Left hindlimb (tissue), 1 donor: ENCODE measurements around the gene PNMA8B.
A peak's percentile ranks its signal among the peaks of the same experiment; 100 is the strongest.

Source experiments
- DNase-seq: peaks from one replicate; pipeline ENCODE4 v3.0.0-alpha.2; 2018

Gene PNMA8B

DNA sequence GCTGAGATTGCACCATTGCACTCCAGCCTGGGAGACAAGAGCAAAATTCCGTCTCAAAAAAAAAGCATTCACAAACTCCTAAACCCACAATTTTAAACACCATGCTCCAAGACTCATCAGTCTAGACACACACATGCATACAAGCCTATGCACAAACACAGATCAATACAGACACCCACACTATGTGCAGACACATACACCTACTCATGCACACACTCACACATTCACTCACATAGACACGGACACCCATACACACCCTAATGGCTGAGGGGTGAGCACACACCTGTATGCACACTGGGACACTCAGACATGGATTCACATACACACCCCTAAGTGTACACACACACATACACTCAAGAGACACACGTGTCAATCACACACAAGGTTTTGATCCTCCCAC, 9.3 kb downstream of the PNMA8B start:
- DNase-seq = no peak

DNA sequence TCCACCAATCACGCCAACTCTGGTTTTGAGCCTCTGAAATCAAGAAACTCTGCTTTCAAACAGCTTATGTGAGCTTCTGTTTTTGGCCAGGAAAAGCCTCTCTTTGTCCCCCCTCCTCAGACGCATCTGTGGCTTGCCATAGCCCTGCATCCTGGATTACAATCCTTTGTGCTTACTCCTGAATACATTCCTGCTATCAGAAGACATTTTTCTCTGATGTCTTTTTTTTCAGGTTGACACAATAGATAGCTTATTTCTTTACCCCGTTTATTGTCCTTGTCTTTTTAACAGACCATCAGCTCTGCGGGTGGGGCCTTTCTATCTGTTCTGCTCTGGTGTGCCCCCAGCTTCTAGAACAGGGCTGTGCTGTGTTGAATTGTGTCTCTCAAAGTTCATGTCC, 11.0 kb downstream of the PNMA8B start:
- no peak for DNase-seq

DNA sequence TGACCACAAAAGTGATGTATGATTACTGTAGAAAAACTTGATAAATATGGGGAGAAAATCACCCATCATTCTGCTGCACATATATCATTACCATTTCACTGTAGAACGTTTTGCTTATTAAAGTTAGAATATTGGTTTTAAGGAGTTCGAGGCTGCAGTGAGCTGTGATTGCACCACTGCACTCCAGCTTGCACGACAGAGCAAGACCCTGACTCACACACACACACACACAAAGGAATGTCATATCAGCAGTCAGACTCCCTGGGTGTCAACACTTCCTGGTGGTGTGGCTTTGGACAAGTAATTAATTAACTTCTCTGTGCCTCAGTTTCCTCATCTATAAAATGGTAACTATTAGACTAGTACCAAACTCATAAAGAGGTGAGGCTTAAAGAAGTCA, 13.0 kb downstream of the PNMA8B start:
- no peak for DNase-seq

- DNase-seq = peak; percentile 76
Observed at GRCh38 chr19:46481947-46482346, 13.7 kb downstream of the PNMA8B start.

DNA sequence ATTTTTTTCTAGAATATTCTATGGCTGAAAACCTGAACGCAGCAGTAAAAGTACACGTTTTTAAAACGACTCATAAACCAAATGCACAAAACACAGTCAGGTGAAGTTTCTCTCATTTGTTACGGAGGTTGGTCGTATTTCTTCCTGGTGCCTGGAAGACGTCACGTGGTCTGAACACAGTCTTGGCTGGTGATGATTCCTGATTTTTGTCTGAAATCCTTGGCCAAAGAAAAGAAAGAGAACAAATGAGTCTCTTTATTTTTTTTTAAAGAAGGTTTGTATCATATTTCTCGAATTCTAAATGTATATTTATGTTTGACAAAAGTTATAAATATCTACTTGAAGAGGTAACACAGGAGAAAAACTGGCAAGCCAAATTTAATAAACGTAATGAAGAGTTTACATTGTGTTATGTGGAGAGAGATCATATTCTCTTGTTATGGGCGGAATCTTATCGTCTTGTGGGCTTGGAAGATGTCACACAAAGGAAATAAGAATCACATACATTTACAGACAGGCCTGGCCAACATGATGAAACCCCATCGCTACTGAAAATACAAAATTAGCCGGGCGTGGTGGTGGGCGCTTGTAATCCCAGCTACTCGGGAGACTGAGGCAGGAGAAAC, 14.3 kb downstream of the PNMA8B start:
- no peak for DNase-seq

DNA sequence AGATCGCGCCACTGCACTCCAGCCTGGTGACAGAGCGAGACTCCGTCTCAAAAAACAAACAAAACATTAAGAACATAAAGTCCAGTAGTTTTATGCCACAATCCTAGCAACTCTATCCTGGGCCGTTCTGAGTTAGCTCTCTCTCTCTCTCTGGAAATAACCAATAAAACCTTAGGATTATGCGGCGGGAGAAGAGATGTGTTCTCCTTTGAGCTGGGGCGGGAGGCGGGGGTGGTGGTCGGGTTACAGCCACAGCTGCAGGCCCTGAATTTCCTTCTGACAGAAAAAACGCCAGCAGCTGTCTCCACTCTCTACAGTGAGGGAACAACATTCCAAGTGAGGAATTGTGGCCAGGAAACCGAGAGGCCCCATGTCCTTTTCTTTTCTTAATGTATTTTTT, 15.3 kb downstream of the PNMA8B start:
- DNase-seq = peak; percentile 95

- peak; percentile 73 for DNase-seq
Observed at GRCh38 chr19:46478356-46478986, 17.2 kb downstream of the PNMA8B start.

GRCh38 chr19:46475986-46476385, 19.7 kb downstream of the PNMA8B start:
- DNase-seq = no peak

- DNase-seq = no peak
Observed at GRCh38 chr19:46474211-46474610, 21.5 kb downstream of the PNMA8B start.

DNA sequence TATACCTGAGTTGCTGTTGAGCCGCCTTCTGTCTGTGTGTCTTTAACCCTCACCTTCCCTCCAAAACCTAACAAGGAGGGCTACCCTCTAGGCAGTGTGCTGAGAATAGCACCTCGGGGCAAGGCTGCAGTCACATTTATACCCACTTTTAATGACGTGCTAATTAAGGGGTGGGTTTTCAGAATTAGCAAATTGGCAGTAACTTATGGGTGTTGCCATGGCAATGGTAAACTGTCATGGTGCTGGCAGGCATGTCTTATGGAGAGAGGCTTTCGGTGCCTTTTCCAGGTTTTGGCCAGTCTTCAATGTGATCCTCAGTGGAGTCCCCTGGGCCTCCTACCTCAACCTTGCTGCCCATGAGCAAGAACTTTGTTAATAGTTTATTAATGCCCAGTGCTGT, 23.1 kb downstream of the PNMA8B start:
- peak; percentile 17 for DNase-seq

DNA sequence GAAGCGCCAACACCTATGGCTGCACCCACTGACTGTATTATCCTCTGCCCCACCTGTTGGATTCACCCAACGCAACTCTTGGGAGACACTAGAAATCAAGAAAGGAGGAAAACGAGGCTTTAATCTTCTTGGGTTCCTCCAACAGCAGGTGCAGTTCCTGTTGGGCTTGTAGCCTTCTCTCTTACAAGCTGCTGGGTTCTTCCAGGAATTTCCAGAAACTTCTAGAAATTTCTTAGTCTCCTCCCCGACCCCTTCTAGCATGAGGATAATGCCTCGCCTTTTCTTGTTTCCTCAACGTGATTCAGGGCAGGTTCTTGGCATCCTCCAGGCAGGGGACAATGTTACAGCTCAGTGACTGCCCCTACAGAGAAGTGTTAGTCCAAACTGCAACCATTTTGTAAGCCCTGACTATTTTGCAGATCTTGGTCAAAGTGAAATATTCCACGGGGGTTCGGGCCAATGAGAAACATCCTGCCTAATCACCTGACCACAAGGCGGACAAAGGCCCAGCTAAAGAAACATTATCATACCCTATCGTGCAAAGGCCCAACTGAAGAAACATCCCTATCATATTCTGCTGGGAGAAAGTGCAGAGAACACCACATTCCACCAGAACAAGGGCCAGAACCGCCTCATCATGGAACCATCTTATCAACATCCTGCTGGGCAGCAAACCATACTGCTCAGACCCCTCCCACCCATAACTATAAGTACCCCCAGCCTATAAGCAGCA, 23.7 kb downstream of the PNMA8B start:
- DNase-seq = peak; percentile 18

DNA sequence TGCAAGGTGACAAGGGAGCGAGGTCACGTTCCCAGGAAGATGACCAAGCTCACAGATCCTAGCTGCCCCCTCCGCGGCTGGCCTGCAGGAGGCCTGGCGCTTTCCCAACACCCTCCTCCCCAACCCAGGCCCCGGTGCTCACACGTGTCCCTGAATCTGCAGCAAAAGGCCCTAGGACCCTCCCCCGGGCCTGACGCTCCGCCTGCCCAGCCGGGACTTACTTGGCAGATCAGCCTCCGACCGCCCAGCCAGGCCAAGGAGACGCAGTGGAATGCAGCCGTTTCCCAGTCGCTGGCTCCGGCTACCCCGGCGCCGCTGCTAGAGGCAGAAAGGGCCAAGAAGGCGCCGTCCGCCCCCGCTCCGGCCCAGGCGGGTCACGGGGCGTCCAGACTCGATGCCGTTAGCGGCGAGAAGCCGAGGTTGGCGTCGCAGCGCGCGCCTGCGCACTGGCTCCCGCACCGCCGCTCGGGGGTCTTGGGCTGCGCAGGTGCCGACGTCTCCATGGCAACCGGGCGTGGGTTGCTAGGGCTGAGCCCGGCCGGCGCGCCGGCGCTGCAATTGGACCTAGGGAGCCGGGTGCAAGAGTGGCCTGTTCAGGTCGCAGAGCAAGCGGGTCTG, 24.4 kb downstream of the PNMA8B start, which contains the start of gene PNMA8A:
TSS of gene PNMA8A (minus strand) at position 448 of the 618 bp plus-strand sequence. CDS start 528 bp downstream, outside the sequence.
- DNase-seq = peak; percentile 92

DNA sequence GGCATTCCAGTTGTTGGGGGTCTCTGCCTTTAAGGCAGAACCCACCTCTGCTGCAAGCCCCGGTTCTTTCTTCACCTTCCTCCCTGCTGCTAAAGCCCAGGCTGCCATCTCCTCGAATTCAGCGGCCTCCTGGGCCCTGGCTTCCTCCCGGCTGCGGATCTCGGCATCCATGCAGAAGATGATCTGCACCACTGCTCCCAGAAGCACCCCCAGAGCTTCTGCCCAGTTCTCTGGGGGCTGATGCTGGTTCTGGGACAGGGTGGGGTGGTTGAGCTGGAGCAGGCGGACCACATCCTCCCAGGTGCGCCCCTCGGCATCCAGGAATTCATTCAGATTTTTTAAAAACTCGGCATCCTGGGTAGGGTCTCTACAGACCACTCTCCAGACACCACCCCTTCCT, 25.3 kb downstream of the PNMA8B start:
- DNase-seq = peak; percentile 15

DNA sequence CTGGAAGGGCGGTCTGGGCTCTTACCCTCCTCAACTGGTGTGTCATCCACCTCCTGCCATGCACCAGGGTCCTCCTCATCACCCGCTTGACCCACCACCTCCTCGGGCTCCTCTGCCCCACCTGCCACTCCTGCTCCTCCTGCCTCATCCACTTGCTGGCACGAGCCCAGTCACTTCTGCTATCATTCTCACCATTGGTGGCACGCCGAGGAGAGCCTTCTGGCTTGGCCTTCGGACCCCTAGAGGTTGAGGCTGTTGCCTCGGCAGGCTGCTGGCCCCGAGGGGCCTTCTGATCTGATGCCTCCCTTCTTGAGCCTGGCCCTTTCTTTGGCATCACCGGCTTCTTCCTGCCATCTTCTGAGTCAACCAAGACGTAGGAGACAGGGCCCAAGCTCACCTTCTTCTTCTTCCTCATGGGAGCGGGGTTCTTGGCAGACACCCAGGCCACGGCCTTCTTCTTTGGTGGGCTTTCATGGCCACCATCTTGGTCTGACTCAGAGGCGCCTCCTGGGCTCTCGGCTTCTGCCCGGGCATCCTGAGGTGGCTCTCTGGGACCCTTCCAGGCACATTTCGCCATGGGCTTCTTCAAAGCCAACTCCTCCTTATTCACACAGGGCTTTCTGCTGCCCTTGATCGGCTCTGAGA, 26.0 kb downstream of the PNMA8B start:
- DNase-seq = no peak

- peak; percentile 66 for DNase-seq
Observed at GRCh38 chr19:46466536-46467196, 29.0 kb downstream of the PNMA8B start.

DNA sequence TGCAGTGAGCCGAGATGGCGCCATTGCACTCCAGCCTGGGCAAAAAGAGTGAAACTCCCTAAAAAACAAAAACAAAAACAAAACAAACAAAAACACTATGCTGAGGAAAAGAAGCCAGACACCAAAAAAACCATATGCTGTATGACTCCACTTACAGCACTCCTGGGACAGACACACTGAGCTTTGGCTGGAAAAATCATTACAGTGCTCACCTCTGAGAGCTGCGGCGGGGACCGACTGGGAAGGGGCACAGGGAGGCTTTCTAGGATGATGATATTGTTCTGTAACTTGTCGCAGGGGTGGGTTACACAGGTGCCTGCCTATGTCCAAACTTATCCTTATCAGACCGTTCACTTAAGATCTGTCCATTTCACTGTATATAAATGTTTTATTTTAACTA, 32.2 kb downstream of the PNMA8B start:
- no peak for DNase-seq

GRCh38 chr19:46461537-46461936, 34.1 kb downstream of the PNMA8B start:
- DNase-seq = no peak

GRCh38 chr19:46460981-46461380, 34.7 kb downstream of the PNMA8B start:
- DNase-seq = no peak

GRCh38 chr19:46460055-46460454, 35.6 kb downstream of the PNMA8B start:
- DNase-seq = no peak

- no peak for DNase-seq
Observed at GRCh38 chr19:46456930-46457329, 38.7 kb downstream of the PNMA8B start.

GRCh38 chr19:46454244-46454643, 41.4 kb downstream of the PNMA8B start:
- DNase-seq = no peak

GRCh38 chr19:46453661-46454060, 42.0 kb downstream of the PNMA8B start:
- DNase-seq = no peak

DNA sequence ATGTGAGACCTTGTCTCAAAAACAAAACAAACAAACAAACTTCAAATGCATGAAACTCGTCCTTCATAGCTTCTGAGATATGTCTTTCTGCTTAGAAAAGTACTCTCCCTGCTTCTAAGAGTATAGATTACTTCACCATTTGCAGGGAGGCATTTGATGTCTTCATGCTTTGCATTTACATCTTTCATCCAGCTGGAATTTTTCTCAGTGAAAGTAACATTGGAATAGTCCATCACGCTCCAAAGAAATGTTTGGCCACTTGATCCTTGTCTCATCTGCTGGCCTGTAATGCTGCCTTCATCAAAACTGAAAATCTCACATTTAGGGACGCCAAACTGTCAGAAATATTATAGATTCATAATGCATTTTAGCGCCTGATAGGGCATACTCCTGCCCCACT, 43.5 kb downstream of the PNMA8B start:
- no peak for DNase-seq
